Mesenchymal stem cell (in vitro differentiated cells and primary cell): Measurements from ENCODE around the gene BSCL2.

Experiments used
- DNase-seq: peaks from one replicate; pipeline ENCODE4 v3.0.0-alpha.2; 2013
- H2AFZ ChIP-seq: one replicate; pipeline ENCODE4 v1.6.1; 2013; ENCODE audit warnings: low read depth, mild to moderate bottlenecking, control low read depth, inconsistent platforms, low read length, moderate library complexity
- H2AK5ac ChIP-seq: 2 replicates; pipeline ENCODE4 v1.6.1; 2013; ENCODE audit warnings: low read length, moderate library complexity, mild to moderate bottlenecking, inconsistent platforms; ENCODE audit not compliant: severe bottlenecking
- H2BK120ac ChIP-seq: one replicate; pipeline ENCODE4 v1.6.1; 2013; ENCODE audit warnings: low read depth, mild to moderate bottlenecking, inconsistent platforms, low read length, moderate library complexity
- H2BK12ac ChIP-seq, 2 experiments: one replicate each; pipeline ENCODE4 v1.6.1; 2013; ENCODE audit warnings: inconsistent platforms in 2 of 2, low read length in 2 of 2, mild to moderate bottlenecking in 2 of 2, moderate library complexity in 2 of 2, control low read depth in 1 of 2
- H2BK15ac ChIP-seq: one replicate; pipeline ENCODE4 v1.6.1; 2013; ENCODE audit warnings: mild to moderate bottlenecking, low read depth, inconsistent platforms; ENCODE audit not compliant: poor library complexity, severe bottlenecking
- H2BK5ac ChIP-seq: 2 replicates; pipeline ENCODE4 v1.6.1; 2013; ENCODE audit warnings: low read depth, mild to moderate bottlenecking, low read length, control low read depth, inconsistent platforms; ENCODE audit not compliant: poor library complexity, severe bottlenecking
- H3K14ac ChIP-seq, 2 experiments: one replicate each; pipeline ENCODE4 v1.6.1; 2013; ENCODE audit warnings: inconsistent platforms in 2 of 2, low read length in 2 of 2, control low read depth in 1 of 2, mild to moderate bottlenecking in 1 of 2, moderate library complexity in 1 of 2
- H3K18ac ChIP-seq, 2 experiments: one replicate each; pipeline ENCODE4 v1.6.1; 2013; ENCODE audit warnings: inconsistent platforms in 2 of 2, low read length in 2 of 2, control low read depth in 1 of 2, low read depth in 1 of 2, mild to moderate bottlenecking in 1 of 2
- H3K23ac ChIP-seq, 2 experiments: one replicate each; pipeline ENCODE4 v1.6.1; 2013; ENCODE audit warnings: inconsistent platforms in 2 of 2, low read length in 2 of 2, mild to moderate bottlenecking in 2 of 2, moderate library complexity in 2 of 2, control low read depth in 1 of 2
- H3K27ac ChIP-seq: 2 replicates; pipeline ENCODE4 v1.5.1; 2013; ENCODE audit warnings: mild to moderate bottlenecking, moderate library complexity, low read length, control low read depth, inconsistent platforms; ENCODE audit not compliant: poor library complexity, severe bottlenecking
- H3K27me3 ChIP-seq, 2 experiments: 2 replicates each; pipeline versions ENCODE4 v1.6.1 to v1.7.0; 2013; ENCODE audit warnings: low read length in 2 of 2, mild to moderate bottlenecking in 2 of 2, moderate library complexity in 2 of 2, control low read depth in 1 of 2, inconsistent platforms in 1 of 2; ENCODE audit not compliant: control insufficient read depth in 1 of 2, insufficient read depth in 1 of 2
- H3K36me3 ChIP-seq, 2 experiments: 2 replicates each; pipeline versions ENCODE4 v1.6.1 to v1.7.0; 2013; ENCODE audit warnings: low read length in 2 of 2, control low read depth in 1 of 2, inconsistent platforms in 1 of 2, low read depth in 1 of 2, mild to moderate bottlenecking in 1 of 2; ENCODE audit not compliant: insufficient read depth in 2 of 2, control insufficient read depth in 1 of 2
- H3K4ac ChIP-seq, 2 experiments: one replicate each; pipeline ENCODE4 v1.6.1; 2013; ENCODE audit warnings: inconsistent platforms in 2 of 2, low read length in 2 of 2, mild to moderate bottlenecking in 2 of 2, moderate library complexity in 2 of 2, control low read depth in 1 of 2, low read depth in 1 of 2
- H3K4me1 ChIP-seq: 2 replicates; pipeline ENCODE4 v1.6.1; 2013; ENCODE audit warnings: low read depth, low read length, control low read depth; ENCODE audit not compliant: control insufficient read depth, insufficient read depth
- H3K4me2 ChIP-seq: 2 replicates; pipeline ENCODE4 v1.6.1; 2013; ENCODE audit warnings: low read length, mild to moderate bottlenecking, inconsistent platforms; ENCODE audit not compliant: poor library complexity, severe bottlenecking
- H3K4me3 ChIP-seq, 2 experiments: 2 replicates each; pipeline versions ENCODE4 v1.5.1 to v1.7.0; 2013; ENCODE audit warnings: low read length in 2 of 2, mild to moderate bottlenecking in 2 of 2, control low read depth in 1 of 2, low read depth in 1 of 2; ENCODE audit not compliant: insufficient read depth in 1 of 2
- H3K79me1 ChIP-seq: replicated peaks from 2 replicates; pipeline ENCODE4 v1.6.1; 2013; ENCODE audit warnings: mild to moderate bottlenecking, control low read depth, low read length, inconsistent platforms; ENCODE audit not compliant: poor library complexity, severe bottlenecking
- H3K9ac ChIP-seq: 2 replicates; pipeline ENCODE4 v1.7.0; 2013; ENCODE audit warnings: mild to moderate bottlenecking, low read length, moderate library complexity
- H3K9me3 ChIP-seq: 2 replicates; pipeline ENCODE4 v1.7.0; 2013; ENCODE audit warnings: mild to moderate bottlenecking, low read length; ENCODE audit not compliant: control insufficient read depth
- H4K8ac ChIP-seq: one replicate; pipeline ENCODE4 v1.6.1; 2013; ENCODE audit warnings: inconsistent platforms, mild to moderate bottlenecking, low read length, moderate library complexity
- H4K91ac ChIP-seq: one replicate; pipeline ENCODE4 v1.6.1; 2013; ENCODE audit warnings: mild to moderate bottlenecking, low read length, inconsistent platforms
- WGBS: methylation state at CpG from one replicate; pipeline ENCODE4 v1.1.7; 2013; ENCODE audit warnings: mixed read lengths; 5-methylcytosine and 5-hydroxymethylcytosine counted together

Gene BSCL2

DNA sequence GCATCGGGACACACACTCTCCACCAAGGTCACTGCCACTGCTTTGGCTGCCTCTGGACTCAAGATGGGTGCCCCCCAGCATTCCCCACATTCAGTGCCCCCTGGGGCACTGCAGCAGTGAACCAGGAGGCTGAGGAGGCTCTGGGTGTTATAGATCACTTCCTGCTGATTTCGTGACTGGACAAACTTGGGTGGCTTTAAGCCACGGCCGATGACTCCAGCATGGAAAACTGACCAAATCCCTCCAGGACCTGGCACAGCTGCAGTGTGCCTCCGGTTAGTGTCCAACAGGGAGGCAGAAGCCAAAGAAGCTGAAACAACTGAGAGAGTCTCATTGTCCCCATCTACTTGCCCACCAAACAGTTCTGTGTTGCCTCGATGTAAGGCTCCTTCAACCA lies 59.6 kb downstream of the BSCL2 start:
- Histone ChIP-seq H3K36me3 (peaks cover 45 to 49% of the 10 kb centered on the region in 2 experiments), H3K4me3 (no peak overlapping the region), H4K8ac (no peak overlapping the region), H3K4ac (no peak overlapping the region), H2BK12ac (no peak overlapping the region), H2AK5ac (no peak overlapping the region), H3K27me3 (no peaks in the 10 kb centered on the region), H3K14ac (no peak overlapping the region), H3K27ac (no peak overlapping the region), H2AFZ (no peak overlapping the region), H3K4me1 (peaks cover 14% of the 10 kb centered on the region), H3K9ac (peak overlapping the region; percentile 65), H4K91ac (no peak overlapping the region), H3K4me2 (no peak overlapping the region), H2BK15ac (peak overlapping the region; percentile 56), H3K9me3 (no peaks in the 10 kb centered on the region), H3K79me1 (peaks cover 21% of the 10 kb centered on the region), H2BK120ac (no peak overlapping the region), H3K23ac (no peak overlapping the region), H2BK5ac (no peak overlapping the region), H3K18ac (no peak overlapping the region)
- WGBS: 92% methylated on average over 6 of the region's 6 CpGs
- DNase-seq: no peak

DNA sequence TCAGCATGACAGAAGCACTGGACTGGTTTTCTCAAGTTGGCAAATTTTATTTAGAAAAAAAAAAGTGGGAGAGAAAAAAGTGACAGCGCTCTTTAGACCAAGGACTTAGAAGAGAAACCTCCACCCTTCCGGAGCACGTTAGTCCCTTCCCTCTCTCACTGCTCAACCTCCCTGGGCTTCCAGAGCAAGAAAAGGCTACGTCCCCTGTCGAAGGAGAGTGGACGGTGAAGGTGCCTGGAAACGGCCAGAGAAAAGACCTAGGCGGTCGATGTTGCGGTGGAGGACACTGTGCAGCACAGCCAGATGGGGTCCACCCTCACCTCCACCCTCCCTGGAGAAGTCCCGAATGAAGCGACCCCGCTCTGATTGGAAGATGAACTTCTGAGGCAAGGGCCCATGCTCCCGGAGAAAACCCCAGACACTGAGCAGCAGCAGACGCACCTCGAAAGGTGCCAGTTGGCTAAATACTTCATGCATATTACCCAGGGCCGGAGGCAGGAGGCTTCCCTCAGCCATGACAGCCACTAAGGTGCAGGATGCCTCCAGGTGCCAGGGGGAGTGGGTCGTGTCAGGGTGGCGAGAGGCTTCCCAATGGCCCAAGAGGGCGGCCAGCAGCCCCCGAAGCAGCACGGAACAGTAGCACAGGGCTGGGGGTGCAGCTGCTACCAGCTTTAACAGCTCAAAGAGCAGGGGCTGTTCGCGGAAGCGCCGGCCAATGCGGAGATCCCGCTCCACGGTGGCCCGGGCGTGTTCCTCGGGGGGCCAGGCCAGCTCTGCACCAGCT lies 60.2 kb downstream of the BSCL2 start:
- H4K91ac ChIP-seq: peak overlapping the region; percentile 53
- 78% methylated on average over 31 of the region's 32 CpGs for WGBS
- no peaks in the 10 kb centered on the region for H3K9me3 ChIP-seq
- peaks cover 45 to 50% of the 10 kb centered on the region in 2 experiments for H3K36me3 ChIP-seq
- H2AFZ ChIP-seq: no peak overlapping the region
- H3K4me1 ChIP-seq: peaks cover 14% of the 10 kb centered on the region
- peak overlapping the region in 1 of 2 experiments; percentile 95 for H3K4me3 ChIP-seq
- H3K79me1 ChIP-seq: peaks cover 21% of the 10 kb centered on the region
- H3K4ac ChIP-seq: no peak overlapping the region
- no peak for DNase-seq
- no peaks in the 10 kb centered on the region for H3K27me3 ChIP-seq
- no peak overlapping the region for H3K14ac ChIP-seq
- H4K8ac ChIP-seq: no peak overlapping the region
- H3K4me2 ChIP-seq: peak overlapping the region; percentile 1
- H2BK12ac ChIP-seq: peak overlapping the region in 1 of 2 experiments; percentile 71
- H2BK5ac ChIP-seq: no peak overlapping the region
- no peak overlapping the region for H3K27ac ChIP-seq
- no peak overlapping the region for H2AK5ac ChIP-seq
- H2BK120ac ChIP-seq: no peak overlapping the region
- no peak overlapping the region for H3K18ac ChIP-seq
- H3K9ac ChIP-seq: peak overlapping the region; percentile 65
- peak overlapping the region; percentile 12 for H2BK15ac ChIP-seq
- H3K23ac ChIP-seq: no peak overlapping the region

GRCh38 chr11:62645946-62646824 lies 61.0 kb downstream of the BSCL2 start, which contains the start of gene GANAB:
TSS of gene GANAB (minus strand) at chr11:62646613. CDS start at chr11:62646599, 14 bp downstream.
- Histone ChIP-seq H3K9me3 (no peaks in the 10 kb centered on the region), H3K4me1 (peaks cover 14% of the 10 kb centered on the region), H4K8ac (peak within 1 kb of the TSS; percentile 94), H3K4me3 (peak within 1 kb of the TSS; percentile 71 to 95), H2AFZ (no peak within 1 kb of the TSS), H3K27me3 (no peaks in the 10 kb centered on the region), H3K23ac (no peak within 1 kb of the TSS), H2AK5ac (peak within 1 kb of the TSS; percentile 89), H3K18ac (peak within 1 kb of the TSS; percentile 22 to 89), H3K27ac (peak within 1 kb of the TSS; percentile 95), H2BK120ac (peak within 1 kb of the TSS; percentile 82), H3K79me1 (peaks cover 21% of the 10 kb centered on the region), H2BK15ac (peak within 1 kb of the TSS; percentile 76), H3K4me2 (peak within 1 kb of the TSS; percentile 51), H3K9ac (peak within 1 kb of the TSS; percentile 99), H2BK12ac (peak within 1 kb of the TSS in 1 of 2 experiments; percentile 71), H2BK5ac (peak within 1 kb of the TSS; percentile 96), H3K14ac (peak within 1 kb of the TSS; percentile 19 to 45), H3K4ac (peak within 1 kb of the TSS; percentile 35 to 92), H4K91ac (peak within 1 kb of the TSS; percentile 93), H3K36me3 (peaks cover 45 to 50% of the 10 kb centered on the region in 2 experiments)
- WGBS: 1% methylated on average over 67 of the region's 73 CpGs
- DNase-seq: peak; percentile 98

- no peak overlapping the region for H2BK15ac ChIP-seq
- H3K4me3 ChIP-seq: peak overlapping the region; percentile 71 to 95
- H3K27me3 ChIP-seq: no peaks in the 10 kb centered on the region
- peak overlapping the region; percentile 51 for H3K4me2 ChIP-seq
- H3K36me3 ChIP-seq: peaks cover 45 to 54% of the 10 kb centered on the region in 2 experiments
- H3K14ac ChIP-seq: no peak overlapping the region
- no peak for DNase-seq
- peak overlapping the region; percentile 6 for H2AK5ac ChIP-seq
- peaks cover 18% of the 10 kb centered on the region for H3K79me1 ChIP-seq
- no peak overlapping the region for H2BK12ac ChIP-seq
- no peak overlapping the region for H2BK120ac ChIP-seq
- peak overlapping the region; percentile 35 to 92 for H3K4ac ChIP-seq
- H3K18ac ChIP-seq: peak overlapping the region in 1 of 2 experiments; percentile 22
- no peak overlapping the region for H4K91ac ChIP-seq
- H3K4me1 ChIP-seq: peaks cover 12% of the 10 kb centered on the region
- no peak overlapping the region for H3K23ac ChIP-seq
- no peaks in the 10 kb centered on the region for H3K9me3 ChIP-seq
- H3K27ac ChIP-seq: peak overlapping the region; percentile 40
- no peak overlapping the region for H2BK5ac ChIP-seq
- H4K8ac ChIP-seq: no peak overlapping the region
- H3K9ac ChIP-seq: peak overlapping the region; percentile 99
- no peak overlapping the region for H2AFZ ChIP-seq
- 27% methylated on average over 11 of the region's 11 CpGs for WGBS
Observed at GRCh38 chr11:62645671-62645945, 61.6 kb downstream of the BSCL2 start.
